IPS-11a (cell line): ENCODE measurements around the gene KDELR3.

Source experiments
- H3K4me3 ChIP-seq: one replicate; pipeline ENCODE4 v1.5.1; 2013; ENCODE audit warnings: low read depth, low read length, control low read depth

Gene KDELR3

GRCh38 chr22:38481162-38481870 is 13.4 kb downstream of the KDELR3 start:
- H3K4me3 ChIP-seq, result no peak overlapping the region

GRCh38 chr22:38481871-38482332 is 14.0 kb downstream of the KDELR3 start:
- H3K4me3 ChIP-seq, result no peak overlapping the region

GRCh38 chr22:38482662-38483308 is 14.9 kb downstream of the KDELR3 start:
- no peak overlapping the region for H3K4me3 ChIP-seq

- no peak overlapping the region for H3K4me3 ChIP-seq
These were observed 16.3 kb downstream of the KDELR3 start for GRCh38 chr22:38484244-38484643.

GRCh38 chr22:38485783-38486182 is 17.9 kb downstream of the KDELR3 start:
- H3K4me3 ChIP-seq, result no peak overlapping the region

- no peak overlapping the region for H3K4me3 ChIP-seq
These were observed 20.1 kb downstream of the KDELR3 start for GRCh38 chr22:38487946-38488345.

GRCh38 chr22:38489142-38489541 is 21.2 kb downstream of the KDELR3 start:
- no peak overlapping the region for H3K4me3 ChIP-seq

GRCh38 chr22:38489561-38490145 is 21.8 kb downstream of the KDELR3 start:
- no peak overlapping the region for H3K4me3 ChIP-seq

- H3K4me3 ChIP-seq, result no peak overlapping the region
These were observed 22.6 kb downstream of the KDELR3 start for GRCh38 chr22:38490475-38490874.

GRCh38 chr22:38490915-38491314 is 23.0 kb downstream of the KDELR3 start:
- H3K4me3 ChIP-seq, result no peak overlapping the region

- H3K4me3 ChIP-seq, result no peak overlapping the region
These were observed 23.9 kb downstream of the KDELR3 start for GRCh38 chr22:38491707-38492348.

- no peak overlapping the region for H3K4me3 ChIP-seq
These were observed 26.6 kb downstream of the KDELR3 start for GRCh38 chr22:38494498-38494897.

- no peak overlapping the region for H3K4me3 ChIP-seq
These were observed 27.0 kb downstream of the KDELR3 start for GRCh38 chr22:38494939-38495338.

- no peak overlapping the region for H3K4me3 ChIP-seq
These were observed 30.0 kb downstream of the KDELR3 start for GRCh38 chr22:38497869-38498268.

GRCh38 chr22:38501797-38502672 is 34.1 kb downstream of the KDELR3 start:
- H3K4me3 ChIP-seq, result no peak overlapping the region

- no peak overlapping the region for H3K4me3 ChIP-seq
These were observed 35.1 kb downstream of the KDELR3 start for GRCh38 chr22:38503021-38503420.

GRCh38 chr22:38504731-38505540 is 37.0 kb downstream of the KDELR3 start:
- H3K4me3 ChIP-seq, result peak overlapping the region; percentile 97

GRCh38 chr22:38505541-38506117 is 37.7 kb downstream of the KDELR3 start:
- peak overlapping the region; percentile 97 for H3K4me3 ChIP-seq
